ENCODE measurements around the gene PRTFDC1.

Gene PRTFDC1

DNA sequence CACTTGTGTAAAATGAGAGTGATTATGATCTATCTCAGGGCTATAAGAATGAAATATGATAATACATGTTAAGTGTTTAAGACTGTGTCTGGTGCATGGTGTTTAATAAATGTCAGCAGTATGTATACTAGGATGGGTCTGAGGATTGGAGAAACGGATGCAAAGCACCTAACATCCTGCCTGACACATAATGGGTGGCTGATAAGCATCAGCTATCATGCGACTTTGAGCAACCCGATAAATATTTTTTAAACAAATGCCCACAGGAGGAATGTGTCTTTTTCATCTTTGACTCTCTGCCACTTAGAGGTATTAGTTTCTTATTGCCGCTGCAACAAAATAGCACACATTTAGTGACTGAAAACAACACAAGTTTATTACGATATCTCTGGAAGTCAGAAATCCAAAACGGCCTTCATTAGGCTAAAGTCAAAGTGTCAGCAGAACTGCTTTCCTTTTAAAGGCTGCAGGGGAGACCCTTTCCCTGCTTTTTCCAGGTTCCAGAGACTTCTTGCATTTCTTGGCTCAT lies 135.5 kb downstream of the PRTFDC1 start:
- H3K4me3 ChIP-seq (ENCODE audit: low read depth, low read length): no peak overlapping the region
- TF ChIP-seq CTCF (IDR thresholded peaks at IDR 0.05; ENCODE audit: low read depth, low read length): no peak

- H3K4me3 ChIP-seq (ENCODE audit: low read depth, low read length): no peak overlapping the region
- no peak for TF ChIP-seq CTCF (IDR thresholded peaks at IDR 0.05; ENCODE audit: low read depth, low read length)
Measured at GRCh38 chr10:24814568-24815313, 137.7 kb downstream of the PRTFDC1 start.

DNA sequence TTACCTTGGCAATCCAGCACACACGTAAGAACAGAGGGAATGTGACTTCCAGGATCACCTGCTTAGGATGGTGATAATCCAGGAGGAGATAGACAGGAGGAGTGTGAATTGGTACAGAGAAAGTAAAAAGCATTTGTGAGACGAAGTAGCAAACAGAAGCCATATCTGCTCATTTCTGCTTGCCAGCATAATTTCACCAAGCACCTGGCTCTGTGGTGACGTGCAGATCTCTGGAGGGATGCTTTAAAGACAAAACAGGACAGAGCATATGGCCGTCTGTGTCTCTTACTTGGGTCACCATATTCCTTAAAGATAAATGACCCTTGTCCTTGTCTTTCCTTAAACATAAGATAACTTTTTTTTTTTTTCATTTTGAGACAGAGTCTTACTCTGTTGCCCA lies 138.6 kb downstream of the PRTFDC1 start:
- no peak overlapping the region for H3K4me3 ChIP-seq (ENCODE audit: low read depth, low read length)
- TF ChIP-seq CTCF (IDR thresholded peaks at IDR 0.05; ENCODE audit: low read depth, low read length): no peak

GRCh38 chr10:24806262-24806661 lies 146.1 kb downstream of the PRTFDC1 start:
- no peak for TF ChIP-seq CTCF (IDR thresholded peaks at IDR 0.05; ENCODE audit: low read depth, low read length)
- H3K4me3 ChIP-seq (ENCODE audit: low read depth, low read length): no peak overlapping the region

DNA sequence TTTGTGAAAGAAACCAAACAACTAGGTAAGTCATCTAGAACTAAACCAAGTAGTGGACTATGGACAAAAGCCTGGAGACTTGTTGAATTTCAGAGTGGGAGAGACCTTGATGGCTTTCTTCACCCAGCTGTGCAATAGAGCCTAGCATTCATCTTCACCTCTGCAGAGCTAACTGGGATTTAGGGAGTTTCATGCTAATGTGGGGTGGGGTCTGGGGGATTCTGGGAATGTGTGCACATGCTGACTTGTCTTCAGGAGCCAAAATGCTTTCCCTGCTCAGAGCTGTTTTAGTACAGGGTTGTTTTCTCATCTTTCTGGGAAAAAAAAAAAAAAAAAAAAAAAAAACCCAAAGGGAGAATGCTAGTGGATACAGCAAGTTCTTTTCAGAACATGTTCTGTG lies 147.4 kb downstream of the PRTFDC1 start:
- TF ChIP-seq CTCF (IDR thresholded peaks at IDR 0.05; ENCODE audit: low read depth, low read length): no peak
- H3K4me3 ChIP-seq (ENCODE audit: low read depth, low read length): no peak overlapping the region

DNA sequence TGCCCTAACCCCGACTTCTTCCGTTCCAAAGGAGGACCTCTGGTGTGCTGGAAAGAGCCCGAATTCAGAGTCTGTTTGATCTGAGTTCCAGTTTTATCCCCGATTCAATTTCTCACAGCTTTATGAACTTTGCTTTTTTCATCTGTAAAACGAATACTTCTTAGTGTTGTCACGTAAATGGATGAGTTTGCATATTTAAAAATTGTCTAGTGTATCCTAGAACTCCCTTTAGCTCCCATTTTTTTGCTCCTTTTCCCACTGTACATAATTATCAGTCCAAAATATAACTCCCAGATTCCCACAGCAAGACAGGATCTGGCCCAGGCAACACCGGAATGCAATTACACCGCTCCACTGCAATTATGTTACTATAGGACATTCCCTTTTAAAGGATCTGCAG lies 148.0 kb downstream of the PRTFDC1 start:
- TF ChIP-seq CTCF (IDR thresholded peaks at IDR 0.05; ENCODE audit: low read depth, low read length): no peak
- no peak overlapping the region for H3K4me3 ChIP-seq (ENCODE audit: low read depth, low read length)

- no peak for TF ChIP-seq CTCF (IDR thresholded peaks at IDR 0.05; ENCODE audit: low read depth, low read length)
- H3K4me3 ChIP-seq (ENCODE audit: low read depth, low read length): no peak overlapping the region
Measured at GRCh38 chr10:24802378-24802777, 150.0 kb downstream of the PRTFDC1 start.

Measured in WI38 (cell line).